ENCODE results near the gene SMPD4.
"Not testable (repeated sequence)": the region's sequence is repeated elsewhere in the genome, so short reads cannot be mapped to it uniquely, and the experiment has no call there.

- TF ChIP-seq POLR2A, CTCF (IDR thresholded peaks at IDR 0.05): not testable (repeated sequence)
Observed at GRCh38 chr2:130230907-130231306, 49.5 kb upstream of the SMPD4 start.

Measured in upper lobe of left lung (tissue), 4 donors.